Activated CD4-positive, alpha-beta T cell treated with anti-CD3 and anti-CD28 coated beads for 4 hours (primary cell): Measurements from ENCODE around the gene AKT2.
A peak's percentile ranks its signal among the peaks of the same experiment; 100 is the strongest.

Experiments used
- DNase-seq, 2 donors: peaks; one replicate each; pipeline ENCODE4 v3.0.0-alpha.2; 2020

The AKT2 gene

GRCh38 chr19:40216013-40216776 lies 69.0 kb downstream of the AKT2 start:
- DNase-seq = no peak

GRCh38 chr19:40214936-40215335 lies 70.2 kb downstream of the AKT2 start:
- no peak for DNase-seq

GRCh38 chr19:40213882-40214570 lies 71.1 kb downstream of the AKT2 start:
- DNase-seq = no peak

- no peak for DNase-seq
Observed at GRCh38 chr19:40213251-40213829, 71.8 kb downstream of the AKT2 start.

GRCh38 chr19:40210889-40211288 lies 74.3 kb downstream of the AKT2 start:
- DNase-seq = no peak

GRCh38 chr19:40208602-40209001 lies 76.5 kb downstream of the AKT2 start:
- no peak for DNase-seq

GRCh38 chr19:40205760-40206159 lies 79.4 kb downstream of the AKT2 start:
- no peak for DNase-seq

GRCh38 chr19:40204381-40204780 lies 80.8 kb downstream of the AKT2 start:
- DNase-seq = no peak

- DNase-seq = no peak
Observed at GRCh38 chr19:40200341-40201099, 84.6 kb downstream of the AKT2 start.

- DNase-seq = no peak
Observed at GRCh38 chr19:40198272-40198990, 86.7 kb downstream of the AKT2 start.

- DNase-seq = no peak
Observed at GRCh38 chr19:40193587-40193849, 91.6 kb downstream of the AKT2 start.

GRCh38 chr19:40192758-40193586 lies 92.2 kb downstream of the AKT2 start:
- DNase-seq = no peak

GRCh38 chr19:40191836-40192646 lies 93.1 kb downstream of the AKT2 start:
- DNase-seq = peak; percentile 15 to 19

- DNase-seq = peak; percentile 61 to 69
Observed at GRCh38 chr19:40190891-40191835, 94.0 kb downstream of the AKT2 start, which contains the start of gene MAP3K10. MAP3K10 (plus strand) TSS chr19:40191426; CDS start chr19:40192032, 606 bp downstream.

GRCh38 chr19:40184273-40184672 lies 100.9 kb downstream of the AKT2 start:
- no peak for DNase-seq
